22Rv1 (cell line): Measurements from ENCODE around the gene PDIA5.
"Not testable (repeated sequence)": the region's sequence is repeated elsewhere in the genome, so short reads cannot be mapped to it uniquely, and the experiment has no call there.

ENCODE experiments used
- H3K27ac ChIP-seq: fragments of 450-650 bp; 2 replicates; pipeline ENCODE4 v1.5.1; 2017
- ZFX ChIP-seq: fragments of 450-650 bp; IDR thresholded peaks from 2 replicates; pipeline ENCODE4 v1.6.1; 2017; ENCODE audit warnings: antibody characterized with exemption, borderline replicate concordance
- TF ChIP-seq, protein P1 (sequence below): fragments of 450-650 bp; IDR thresholded peaks from 2 replicates; pipeline ENCODE4 v1.5.1; 2017; ENCODE audit warnings: mild to moderate bottlenecking

PDIA5 gene

DNA sequence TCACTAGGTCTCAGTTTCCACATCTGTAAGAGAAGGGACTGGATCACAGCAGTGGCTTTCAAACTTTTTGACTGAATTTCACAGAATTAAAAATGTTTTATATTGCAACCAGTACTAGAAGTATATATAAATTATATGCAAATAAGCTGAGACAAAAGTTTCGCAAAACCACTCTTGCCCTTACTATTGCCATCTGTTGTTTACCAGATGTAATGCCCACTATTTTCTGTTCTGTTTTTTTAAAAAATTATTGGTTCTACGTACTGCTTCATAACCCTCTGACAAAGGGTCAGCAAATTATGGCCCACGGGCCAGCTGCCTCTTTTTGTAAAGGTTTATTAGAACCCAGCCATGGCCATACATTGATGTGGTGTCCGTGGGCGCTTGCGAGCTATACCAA, 44.8 kb downstream of the PDIA5 start:
- no peak overlapping the region for H3K27ac ChIP-seq
- no peak for TF ChIP-seq ZFX
- TF ChIP-seq, protein P1, sequence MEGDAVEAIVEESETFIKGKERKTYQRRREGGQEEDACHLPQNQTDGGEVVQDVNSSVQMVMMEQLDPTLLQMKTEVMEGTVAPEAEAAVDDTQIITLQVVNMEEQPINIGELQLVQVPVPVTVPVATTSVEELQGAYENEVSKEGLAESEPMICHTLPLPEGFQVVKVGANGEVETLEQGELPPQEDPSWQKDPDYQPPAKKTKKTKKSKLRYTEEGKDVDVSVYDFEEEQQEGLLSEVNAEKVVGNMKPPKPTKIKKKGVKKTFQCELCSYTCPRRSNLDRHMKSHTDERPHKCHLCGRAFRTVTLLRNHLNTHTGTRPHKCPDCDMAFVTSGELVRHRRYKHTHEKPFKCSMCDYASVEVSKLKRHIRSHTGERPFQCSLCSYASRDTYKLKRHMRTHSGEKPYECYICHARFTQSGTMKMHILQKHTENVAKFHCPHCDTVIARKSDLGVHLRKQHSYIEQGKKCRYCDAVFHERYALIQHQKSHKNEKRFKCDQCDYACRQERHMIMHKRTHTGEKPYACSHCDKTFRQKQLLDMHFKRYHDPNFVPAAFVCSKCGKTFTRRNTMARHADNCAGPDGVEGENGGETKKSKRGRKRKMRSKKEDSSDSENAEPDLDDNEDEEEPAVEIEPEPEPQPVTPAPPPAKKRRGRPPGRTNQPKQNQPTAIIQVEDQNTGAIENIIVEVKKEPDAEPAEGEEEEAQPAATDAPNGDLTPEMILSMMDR, result no peak

DNA sequence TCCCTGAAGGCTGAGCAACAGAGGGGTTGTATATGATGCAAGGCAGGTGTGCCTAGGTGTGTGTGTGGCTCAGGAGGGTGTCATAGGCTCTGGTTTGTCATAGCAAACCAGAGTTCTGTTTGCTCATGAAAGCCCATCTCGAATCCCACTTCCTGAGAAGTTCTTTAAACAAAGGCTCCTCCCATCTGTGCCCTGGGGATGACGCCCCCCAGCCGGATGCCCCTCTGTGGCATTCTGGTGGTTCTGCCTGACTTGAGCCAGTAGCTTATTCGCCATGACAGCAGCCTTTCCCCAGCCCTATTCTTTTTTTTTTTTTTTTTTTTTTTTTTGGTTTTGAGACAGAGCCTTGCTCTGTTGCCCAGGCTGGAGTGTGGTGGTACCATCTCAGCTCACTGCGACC, 45.4 kb downstream of the PDIA5 start:
- H3K27ac ChIP-seq, result no peak overlapping the region
- no peak for TF ChIP-seq ZFX
- TF ChIP-seq, protein P1, result no peak

GRCh38 chr3:123112656-123113055, 45.8 kb downstream of the PDIA5 start:
- not testable (repeated sequence) for H3K27ac ChIP-seq

- H3K27ac ChIP-seq, result no peak overlapping the region
- TF ChIP-seq, protein P1, result no peak
- TF ChIP-seq ZFX, result no peak
Observed at GRCh38 chr3:123113889-123114450, 47.1 kb downstream of the PDIA5 start.

DNA sequence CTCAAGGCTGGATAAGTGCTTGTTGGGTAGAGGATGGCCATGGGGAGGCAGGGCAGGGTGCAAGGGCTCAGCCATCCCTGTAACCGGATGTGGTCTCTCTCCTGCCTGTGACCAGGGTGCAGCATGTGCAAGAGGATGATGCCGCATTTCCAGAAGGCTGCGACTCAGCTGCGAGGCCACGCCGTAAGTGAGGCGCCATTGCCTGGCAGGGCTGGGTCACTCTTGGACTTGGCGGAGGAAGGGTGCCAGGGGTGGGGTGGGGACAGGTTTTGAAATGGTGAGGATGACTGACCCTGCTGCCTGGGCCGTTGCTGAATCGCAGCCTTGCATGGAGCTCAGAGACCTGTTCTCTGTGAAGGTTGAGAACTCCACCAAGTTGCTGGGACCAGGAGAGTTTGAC, 49.3 kb downstream of the PDIA5 start:
- no peak for TF ChIP-seq ZFX
- TF ChIP-seq, protein P1, result no peak
- H3K27ac ChIP-seq, result no peak overlapping the region

GRCh38 chr3:123119388-123119787, 52.6 kb downstream of the PDIA5 start:
- no peak overlapping the region for H3K27ac ChIP-seq
- no peak for TF ChIP-seq ZFX
- TF ChIP-seq, protein P1, result no peak

GRCh38 chr3:123119802-123120201, 53.0 kb downstream of the PDIA5 start:
- TF ChIP-seq ZFX, result no peak
- TF ChIP-seq, protein P1, result no peak

DNA sequence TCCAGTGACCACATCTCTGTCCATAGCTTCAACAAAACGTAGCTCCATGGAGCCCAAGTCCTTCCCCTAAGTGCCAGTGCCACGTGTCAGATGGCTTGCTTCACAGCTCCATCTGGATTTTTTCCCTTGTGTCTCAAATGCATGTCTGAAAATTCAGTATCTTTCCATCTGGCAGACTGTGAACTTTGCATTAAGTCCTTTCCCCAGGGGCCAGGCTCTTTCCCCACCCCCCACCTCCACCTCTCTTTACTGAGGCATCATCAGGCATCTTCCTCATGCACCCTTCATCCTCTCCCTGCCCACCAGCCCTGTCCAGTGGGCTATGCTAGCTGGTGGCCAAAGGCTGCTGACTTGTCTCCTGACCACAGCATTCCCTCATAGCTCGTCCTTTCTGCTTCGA, 53.7 kb downstream of the PDIA5 start:
- H3K27ac ChIP-seq, result no peak overlapping the region
- TF ChIP-seq, protein P1, result no peak
- no peak for TF ChIP-seq ZFX

More at GRCh38 chr3:123119802-123120201, 53.0 kb downstream of the PDIA5 start:
- H3K27ac ChIP-seq, result no peak overlapping the region
